GM12864 (cell line): ENCODE data around the gene SH3BGRL2.

Experiments
- DNase-seq: peaks from one replicate; pipeline ENCODE4 v3.0.0-alpha.2; 2011; ENCODE audit warnings: low read depth
- H3K4me3 ChIP-seq: 2 replicates; pipeline ENCODE4 v1.5.1; 2011; ENCODE audit warnings: mild to moderate bottlenecking, low read depth, low read length, control low read depth
- CTCF ChIP-seq: IDR thresholded peaks from 2 replicates; pipeline ENCODE4 v1.5.1; 2011; ENCODE audit warnings: low read depth, mild to moderate bottlenecking, moderate library complexity, low read length, control low read depth, inconsistent platforms; ENCODE audit errors: missing control alignments

The SH3BGRL2 gene

GRCh38 chr6:79605968-79606764, 25.0 kb upstream of the SH3BGRL2 start:
- H3K4me3 ChIP-seq, result no peak overlapping the region
- no peak for DNase-seq
- no peak for TF ChIP-seq CTCF

- no peak overlapping the region for H3K4me3 ChIP-seq
- DNase-seq, result no peak
- no peak for TF ChIP-seq CTCF
Observed at GRCh38 chr6:79607000-79607399, 24.1 kb upstream of the SH3BGRL2 start.

GRCh38 chr6:79608334-79609224, 22.6 kb upstream of the SH3BGRL2 start:
- TF ChIP-seq CTCF, result no peak
- no peak for DNase-seq
- H3K4me3 ChIP-seq, result no peak overlapping the region

GRCh38 chr6:79609225-79609595, 21.9 kb upstream of the SH3BGRL2 start:
- DNase-seq, result no peak
- no peak for TF ChIP-seq CTCF
- H3K4me3 ChIP-seq, result no peak overlapping the region

GRCh38 chr6:79610306-79611009, 20.7 kb upstream of the SH3BGRL2 start:
- TF ChIP-seq CTCF, result no peak
- no peak overlapping the region for H3K4me3 ChIP-seq
- DNase-seq, result no peak

GRCh38 chr6:79612457-79612856, 18.7 kb upstream of the SH3BGRL2 start:
- DNase-seq, result no peak
- TF ChIP-seq CTCF, result no peak
- H3K4me3 ChIP-seq, result no peak overlapping the region
